Psoas muscle (tissue), 8 donors: ENCODE measurements around the gene MPHOSPH9. TPM values are rescaled to one million over a fixed set of nuclear protein-coding genes. Genes with fewer than 3 reads are reported as not detected.

ENCODE experiments used
- ATAC-seq, 4 donors: fragments of 200-7000 bp; cut with Tn5 transposase; one replicate each; pipeline ENCODE4 v1.9.1; 2020; ENCODE audit warnings: moderate library complexity in 3 of 4, mild to moderate bottlenecking in 2 of 4
- DNase-seq, 2 donors: peaks; one replicate each; pipeline ENCODE4 v3.0.0-alpha.2; 2020
- H3K27ac ChIP-seq: fragments of 200-600 bp; one replicate; pipeline ENCODE4 v1.8.0; 2022
- H3K27me3 ChIP-seq, 3 donors: fragments of 200-600 bp in 1 of 3; one replicate each; pipeline versions ENCODE4 v1.6.1 to v1.8.0; 2013 to 2022; ENCODE audit warnings: low read length in 2 of 3, mild to moderate bottlenecking in 2 of 3, moderate library complexity in 1 of 3; ENCODE audit not compliant: insufficient read depth in 3 of 3
- H3K36me3 ChIP-seq, 2 donors: fragments of 200-600 bp in 1 of 2; one replicate each; pipeline versions ENCODE4 v1.6.1 to v1.8.0; 2013 to 2022; ENCODE audit warnings: low read depth in 1 of 2, mild to moderate bottlenecking in 1 of 2, moderate library complexity in 1 of 2; ENCODE audit not compliant: insufficient read depth in 1 of 2
- H3K4me1 ChIP-seq: fragments of 200-600 bp; one replicate; pipeline ENCODE4 v1.8.0; 2022
- H3K4me3 ChIP-seq: fragments of 200-600 bp; one replicate; pipeline ENCODE4 v1.8.0; 2022; ENCODE audit warnings: mild to moderate bottlenecking
- H3K9me3 ChIP-seq: fragments of 200-600 bp; one replicate; pipeline ENCODE4 v1.8.0; 2022
- CTCF ChIP-seq: fragments of 200-600 bp; IDR thresholded peaks from one replicate; pipeline ENCODE4 v1.8.0; 2022; ENCODE audit warnings: antibody characterized with exemption
- WGBS, 3 donors: extraction: QIAGEN DNeasy Blood & Tissue Kit; methylation state at CpG; one replicate each; pipeline versions ENCODE4 v1.1.6 to v1.1.7; 2013; 5-methylcytosine and 5-hydroxymethylcytosine counted together
- intact Hi-C, 2 donors: fragments of 100-400 bp; cut with DNase I; formaldehyde crosslinking; loops; one replicate each; pipeline versions ENCODE4 v1.11.0 to v1.14.2; 2022
- polyA plus RNA-seq, 3 donors: library from polyadenylated mRNA; stranded (reverse); fragments of 200-250 nt; gene quantifications; one replicate each; pipeline ENCODE4 v1.2.3, GENCODE V29; 2013
- total RNA-seq, 4 donors: library from RNA; stranded (reverse); fragmentation: NEBNext Ultra II Directional in 2 of 4; extraction: Animal tissue kit (Norgen Biotek cat#: 25700) in 2 of 4; gene quantifications; one replicate each; pipeline versions ENCODE4 v1.2.1 to v1.2.4, GENCODE V29; 2021 to 2023
- donor health status: healthy with polysubstance abuse.
- donor health status: DM: no; HTN: no; CAD: no; lungs with moderate emphysema.
- donor health status: Bipolar disorder and iron deficiency.
- donor health status: healthy.
- donor health status: DM: yes; HTN: yes; CAD: no.
- donor health status: DM: no; HTN: no; CAD: no.
- donor health status: DM: no; HTN: no; CAD: no.
- donor health status: DM: yes; HTN: yes; CAD: no.

The MPHOSPH9 gene
- total and polyA plus RNA-seq, 7 donors, result 3.2 to 14.4 (median 8.7) TPM

GRCh38 chr12:123134826-123135225 lies 98.1 kb downstream of the MPHOSPH9 start:
- peaks cover 15% of the 10 kb centered on the region for H3K4me1 ChIP-seq
- no peaks in the 10 kb centered on the region for H3K9me3 ChIP-seq
- ATAC-seq, result no peak
- no peaks in the 10 kb centered on the region for H3K27me3 ChIP-seq
- no peaks in the 10 kb centered on the region for H3K36me3 ChIP-seq
- no peak overlapping the region for H3K27ac ChIP-seq
- no peak overlapping the region for H3K4me3 ChIP-seq
- WGBS, 3 donors, result 87 to 96% (median 91%) methylated on average over 6 of the region's 6 CpGs
- DNase-seq, result no peak
- intact Hi-C loops, result no loop called here
- no peak for TF ChIP-seq CTCF

GRCh38 chr12:123134271-123134671 lies 98.7 kb downstream of the MPHOSPH9 start:
- TF ChIP-seq CTCF, result no peak
- intact Hi-C loops, result no loop called here
- no peak for DNase-seq
- ATAC-seq, result no peak
- Histone ChIP-seq H3K4me1 (peaks cover 13% of the 10 kb centered on the region), H3K9me3 (no peaks in the 10 kb centered on the region), H3K36me3 (no peaks in the 10 kb centered on the region), H3K27ac (no peak overlapping the region), H3K4me3 (no peak overlapping the region), H3K27me3 (no peaks in the 10 kb centered on the region)
- WGBS, 3 donors, result 96 to 98% (median 97%) methylated on average over 9 of the region's 9 CpGs

- ATAC-seq, result no peak
- Histone ChIP-seq H3K27me3 (no peaks in the 10 kb centered on the region), H3K27ac (no peak overlapping the region), H3K4me1 (peaks cover 13% of the 10 kb centered on the region), H3K4me3 (no peak overlapping the region), H3K36me3 (no peaks in the 10 kb centered on the region), H3K9me3 (no peaks in the 10 kb centered on the region)
- intact Hi-C loops, result no loop called here
- TF ChIP-seq CTCF, result no peak
- DNase-seq, result no peak
- WGBS, 3 donors, result 91 to 95% (median 92%) methylated on average over 9 of the region's 9 CpGs
Observed at GRCh38 chr12:123133701-123134100, 99.2 kb downstream of the MPHOSPH9 start.

GRCh38 chr12:123132951-123133619 lies 99.9 kb downstream of the MPHOSPH9 start:
- Histone ChIP-seq H3K36me3 (no peaks in the 10 kb centered on the region), H3K4me1 (peaks cover 13% of the 10 kb centered on the region), H3K4me3 (no peak overlapping the region), H3K27me3 (no peaks in the 10 kb centered on the region), H3K9me3 (no peaks in the 10 kb centered on the region), H3K27ac (no peak overlapping the region)
- intact Hi-C loops, result no loop called here
- no peak for ATAC-seq
- DNase-seq, result no peak
- WGBS, 3 donors, result 71 to 80% (median 71%) methylated on average over 3 of the region's 3 CpGs
- no peak for TF ChIP-seq CTCF
